Activated T-cell treated with anti-CD3 and anti-CD28 coated beads for 1 hour (primary cell): ENCODE measurements around the gene BCAN.

ENCODE experiments used
- DNase-seq: peaks from one replicate; pipeline ENCODE4 v3.0.0-alpha.2; 2020; ENCODE audit warnings: low read depth

The BCAN gene

GRCh38 chr1:156662005-156662799 is 20.3 kb downstream of the BCAN start:
- no peak for DNase-seq

GRCh38 chr1:156662800-156663055 is 20.8 kb downstream of the BCAN start:
- DNase-seq: no peak

DNA sequence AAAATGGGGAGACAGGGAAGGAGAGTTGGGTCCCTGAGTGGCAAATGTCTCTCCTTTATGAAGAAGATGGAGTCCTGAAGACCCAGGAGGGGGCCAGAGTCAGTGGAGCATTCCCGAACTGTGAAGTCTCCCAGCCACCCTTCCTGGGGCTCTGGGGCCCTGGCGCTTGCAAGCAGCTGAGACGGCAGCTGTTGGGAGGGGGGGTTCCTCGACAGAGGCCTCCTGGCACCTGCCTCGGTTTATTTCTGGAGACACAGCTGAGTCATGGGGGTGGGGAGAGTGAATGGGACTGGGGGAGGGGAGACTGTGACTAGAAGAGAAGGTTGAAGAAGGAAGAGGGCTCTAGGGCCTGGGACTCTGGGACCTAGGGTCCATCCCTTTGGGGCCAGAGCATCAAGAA is 21.3 kb downstream of the BCAN start:
- no peak for DNase-seq

- DNase-seq: no peak
Measured at GRCh38 chr1:156664046-156664766, 22.3 kb downstream of the BCAN start.

- DNase-seq: no peak
Measured at GRCh38 chr1:156664767-156665411, 23.0 kb downstream of the BCAN start.

- no peak for DNase-seq
Measured at GRCh38 chr1:156665539-156665938, 23.6 kb downstream of the BCAN start.

DNA sequence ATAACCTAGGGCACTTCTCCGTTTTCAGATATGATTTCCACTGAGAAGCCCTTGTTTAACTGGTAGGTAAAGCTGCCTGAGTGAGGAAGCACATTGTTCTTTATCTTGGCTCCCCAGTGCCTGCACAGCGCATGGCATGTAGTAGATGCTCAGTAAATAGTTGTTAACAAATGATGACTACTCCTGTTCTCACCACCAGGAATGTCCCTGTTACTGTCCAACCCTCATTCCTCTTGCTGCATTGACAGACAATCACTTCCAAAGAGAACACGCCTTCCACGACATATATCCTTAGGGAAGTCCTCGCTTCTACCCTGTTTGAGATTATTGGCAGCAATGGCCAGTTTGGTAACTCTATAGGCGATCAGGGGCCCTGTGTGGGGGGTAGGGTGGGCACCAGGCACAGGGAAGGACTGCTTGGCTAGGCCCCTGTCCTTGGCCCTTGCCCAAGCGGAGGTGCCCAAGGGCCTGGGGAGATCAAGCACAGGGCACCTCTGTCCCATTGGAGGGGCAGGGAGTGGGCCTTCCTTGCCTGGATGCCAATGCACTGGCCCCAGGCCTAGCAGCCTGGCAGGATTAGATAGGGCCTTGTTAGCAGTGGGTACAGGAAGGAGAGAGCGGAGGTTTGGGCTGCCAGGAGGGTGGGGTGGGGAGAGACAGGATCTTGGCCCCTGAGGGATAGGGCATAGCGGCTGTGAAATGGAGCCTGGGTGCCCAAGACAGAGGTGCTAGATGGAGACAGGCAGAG is 25.1 kb downstream of the BCAN start:
- no peak for DNase-seq

- DNase-seq: no peak
Measured at GRCh38 chr1:156667610-156667967, 25.7 kb downstream of the BCAN start.

DNA sequence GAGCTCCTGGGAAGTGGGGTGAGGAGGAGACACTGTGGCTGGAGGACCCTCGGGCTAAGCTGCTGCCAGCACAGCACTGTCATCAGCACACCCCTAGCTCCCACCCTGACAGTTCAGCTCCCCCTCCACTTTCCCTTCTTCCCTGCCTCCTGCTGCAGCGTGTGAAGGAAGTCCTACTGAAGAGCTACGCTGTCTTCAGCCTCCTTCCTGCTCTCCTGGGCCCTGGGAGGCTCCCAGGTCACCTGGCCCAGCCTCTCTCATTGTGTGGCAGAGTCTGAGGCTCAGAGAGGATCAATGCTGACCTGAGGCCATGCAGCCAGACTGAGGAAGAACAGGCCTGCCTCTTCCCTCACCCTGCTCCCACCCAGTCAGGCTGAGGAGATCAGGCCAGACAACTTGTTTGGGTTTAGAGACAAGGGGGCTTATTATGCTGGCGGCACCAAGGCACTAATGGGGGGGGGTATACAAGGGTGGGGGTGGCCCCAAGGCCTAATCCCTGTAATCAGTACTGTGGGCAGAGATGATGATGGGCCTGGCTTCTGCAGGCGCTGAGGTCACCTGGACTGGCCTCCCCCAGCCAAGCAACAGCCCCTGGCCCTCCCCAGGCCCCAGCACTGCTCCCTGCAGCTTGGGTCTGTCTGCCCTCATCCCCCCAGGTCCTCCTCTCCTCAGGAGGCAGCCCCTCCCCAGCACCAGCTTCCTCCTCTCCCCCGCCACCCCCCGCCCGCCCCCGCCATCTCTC is 26.2 kb downstream of the BCAN start:
- no peak for DNase-seq

- no peak for DNase-seq
Measured at GRCh38 chr1:156668801-156669637, 27.1 kb downstream of the BCAN start.

DNA sequence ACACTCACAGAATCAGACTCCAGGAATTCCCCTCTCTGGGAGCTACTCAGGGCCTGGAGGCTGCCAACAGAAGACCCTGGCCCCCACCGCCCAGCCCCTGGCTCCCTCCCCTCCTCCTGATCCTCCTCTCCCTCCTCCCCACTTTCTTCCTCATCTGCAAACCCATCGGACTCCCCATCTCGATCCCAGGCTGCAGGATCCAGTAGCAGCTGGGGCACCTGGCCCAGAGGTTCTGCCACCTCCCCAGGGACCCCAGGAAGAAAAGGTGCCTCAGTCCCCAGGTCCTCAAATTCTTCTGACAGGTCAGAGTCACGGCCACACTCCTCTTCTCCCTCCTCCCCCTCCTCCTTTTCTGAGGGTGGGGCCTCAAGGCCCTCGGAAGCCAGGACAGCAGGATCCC is 27.9 kb downstream of the BCAN start:
- no peak for DNase-seq

- no peak for DNase-seq
Measured at GRCh38 chr1:156670359-156670758, 28.4 kb downstream of the BCAN start.

- DNase-seq: no peak
Measured at GRCh38 chr1:156670791-156671190, 28.9 kb downstream of the BCAN start.

GRCh38 chr1:156671804-156672203 is 29.9 kb downstream of the BCAN start:
- DNase-seq: no peak

DNA sequence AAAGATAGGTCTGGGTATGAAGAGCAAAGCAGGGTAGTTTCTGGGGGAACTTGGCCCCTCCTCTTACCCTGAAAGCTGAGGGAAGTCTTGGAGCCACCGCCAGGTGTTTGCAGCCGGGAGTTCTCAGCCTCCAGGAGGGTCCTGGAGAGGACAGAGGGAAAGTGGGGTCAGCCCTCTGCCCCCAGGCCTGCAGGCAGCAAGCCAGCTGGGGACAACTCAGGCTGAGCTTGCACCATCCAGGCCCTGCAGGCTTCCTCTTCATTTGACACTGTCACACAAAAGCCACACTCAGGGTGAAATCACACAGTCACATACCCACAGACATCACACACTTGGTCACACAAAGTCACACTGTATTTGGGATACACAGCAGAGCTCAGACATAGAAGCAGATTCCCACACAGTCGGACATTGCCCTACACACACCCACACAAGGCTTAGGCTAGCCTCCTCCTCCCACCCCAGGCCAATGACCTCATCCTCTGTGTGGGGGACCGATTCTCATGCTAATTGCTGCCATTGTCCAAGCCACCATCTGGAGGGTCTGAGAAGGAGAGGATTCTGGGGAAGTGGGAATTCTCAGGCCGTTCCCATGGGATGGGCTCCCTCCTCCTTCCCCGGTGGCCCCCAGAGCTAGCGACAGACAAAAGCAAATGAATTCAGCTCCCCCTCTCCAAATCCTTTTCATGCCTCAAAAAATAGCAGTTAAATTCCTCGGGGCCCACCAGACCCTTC is 31.6 kb downstream of the BCAN start:
- no peak for DNase-seq

GRCh38 chr1:156675210-156676113 is 33.5 kb downstream of the BCAN start:
- DNase-seq: no peak

GRCh38 chr1:156676114-156676819 is 34.4 kb downstream of the BCAN start:
- DNase-seq: no peak

DNA sequence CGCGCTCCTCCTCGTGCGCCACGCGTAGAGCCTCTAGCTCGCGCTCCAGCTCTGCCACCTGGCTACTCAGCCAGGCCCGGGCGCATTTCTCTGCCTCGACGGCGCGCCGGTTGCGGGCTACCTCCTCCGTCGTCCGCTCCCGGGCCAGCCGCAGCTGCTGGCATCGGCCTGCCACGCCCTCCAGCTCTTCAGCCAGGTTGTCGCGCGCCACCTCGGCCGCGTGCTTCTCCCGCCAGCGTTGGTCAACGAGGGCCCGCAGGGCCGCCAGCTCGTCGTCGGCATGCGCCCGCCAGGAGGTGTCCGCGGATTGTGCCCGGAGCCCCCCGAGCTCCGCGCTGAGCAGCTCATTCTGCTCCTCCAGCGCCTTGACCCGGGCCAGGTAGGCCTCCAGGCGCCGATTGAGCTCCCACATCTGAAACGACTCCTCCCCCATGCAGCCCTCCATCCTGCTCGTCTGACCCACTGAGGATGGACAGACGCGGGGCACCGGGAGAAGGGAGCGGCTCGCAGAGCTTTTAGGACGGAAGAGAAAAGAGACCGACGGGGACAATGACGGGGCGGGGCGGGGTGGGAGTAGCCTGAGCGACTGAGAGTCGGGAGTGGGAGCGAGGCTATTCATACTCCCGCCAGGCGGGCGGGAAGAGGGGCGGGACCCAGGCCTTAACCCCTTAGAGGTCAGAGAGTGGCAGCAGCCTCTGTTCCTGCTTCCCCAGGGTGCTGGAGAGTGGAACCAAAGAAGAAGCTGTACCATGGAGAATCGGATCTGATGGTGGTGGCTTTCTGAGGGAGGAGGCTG is 35.1 kb downstream of the BCAN start, which contains the start of gene NES:
NES (minus strand) TSS at position 588 of the 796 bp plus-strand sequence; CDS start at position 445, 143 bp downstream.
- DNase-seq: no peak
